DND-41 (cell line): ENCODE measurements around the gene KCNJ11.

ENCODE experiments used
- CTCF ChIP-seq: IDR thresholded peaks from 2 replicates; pipeline ENCODE4 v1.5.1; 2012; ENCODE audit warnings: borderline replicate concordance, low read length, moderate library complexity, mild to moderate bottlenecking; ENCODE audit not compliant: poor library complexity, severe bottlenecking; ENCODE audit errors: extremely low read depth
- EZH2 ChIP-seq: IDR thresholded peaks from 3 replicates; pipeline ENCODE4 v1.6.1; 2012; ENCODE audit warnings: borderline replicate concordance, low read depth, mild to moderate bottlenecking, moderate library complexity, low read length, inconsistent platforms; ENCODE audit not compliant: severe bottlenecking

- TF ChIP-seq CTCF (no peak), EZH2 (no peak)
Observed at GRCh38 chr11:17387811-17388210, 648 bp downstream of the KCNJ11 start.
